KMS-11 (cell line): ENCODE measurements around the gene RBM45.

Source experiments
- H2AFZ ChIP-seq: fragments of 200-600 bp; sonication (generic); 2 replicates; pipeline ENCODE4 v1.6.1; 2016; ENCODE audit warnings: antibody characterized with exemption, mixed run types, low read depth
- H3K27ac ChIP-seq: fragments of 200-600 bp; sonication (generic); 2 replicates; pipeline ENCODE4 v1.6.1; 2016; ENCODE audit warnings: mild to moderate bottlenecking, mixed run types
- H3K27me3 ChIP-seq: fragments of 200-600 bp; sonication (generic); 2 replicates; pipeline ENCODE4 v1.6.1; 2017; ENCODE audit warnings: mild to moderate bottlenecking, low read depth, mixed run types, moderate library complexity; ENCODE audit not compliant: insufficient read depth
- H3K36me3 ChIP-seq: fragments of 200-600 bp; sonication (generic); 2 replicates; pipeline ENCODE4 v1.6.1; 2017; ENCODE audit warnings: mild to moderate bottlenecking, mixed run types; ENCODE audit not compliant: insufficient read depth
- H3K4me1 ChIP-seq: fragments of 200-600 bp; sonication (generic); 2 replicates; pipeline ENCODE4 v1.6.1; 2016; ENCODE audit warnings: mild to moderate bottlenecking, low read depth, mixed run types; ENCODE audit not compliant: poor library complexity, severe bottlenecking
- H3K4me2 ChIP-seq: fragments of 200-600 bp; sonication (generic); 2 replicates; pipeline ENCODE4 v1.7.0; 2016; ENCODE audit warnings: mild to moderate bottlenecking, mixed run types
- H3K4me3 ChIP-seq: fragments of 200-600 bp; sonication (generic); IDR thresholded peaks from 2 replicates; pipeline ENCODE4 v1.6.1; 2017; ENCODE audit warnings: low read depth, low read length, mixed read lengths; ENCODE audit not compliant: insufficient read depth
- H3K79me2 ChIP-seq: fragments of 200-600 bp; sonication (generic); 2 replicates; pipeline ENCODE4 v1.6.1; 2016; ENCODE audit warnings: low read depth, mixed run types; ENCODE audit not compliant: insufficient read depth
- H3K9ac ChIP-seq: fragments of 200-600 bp; sonication (generic); 2 replicates; pipeline ENCODE4 v1.6.1; 2016; ENCODE audit warnings: mild to moderate bottlenecking, mixed run types
- H4K20me1 ChIP-seq: fragments of 200-600 bp; sonication (generic); 2 replicates; pipeline ENCODE4 v1.6.1; 2016; ENCODE audit warnings: mild to moderate bottlenecking, mixed run types; ENCODE audit not compliant: insufficient read depth
- TF ChIP-seq, protein P1 (sequence below): fragments of 200-600 bp; sonication (generic); conservative IDR thresholded peaks from 2 replicates; pipeline ENCODE4 v1.6.1; 2017; ENCODE audit warnings: low read depth, mild to moderate bottlenecking, antibody characterized with exemption, low read length, moderate library complexity, mixed read lengths

The RBM45 gene

DNA sequence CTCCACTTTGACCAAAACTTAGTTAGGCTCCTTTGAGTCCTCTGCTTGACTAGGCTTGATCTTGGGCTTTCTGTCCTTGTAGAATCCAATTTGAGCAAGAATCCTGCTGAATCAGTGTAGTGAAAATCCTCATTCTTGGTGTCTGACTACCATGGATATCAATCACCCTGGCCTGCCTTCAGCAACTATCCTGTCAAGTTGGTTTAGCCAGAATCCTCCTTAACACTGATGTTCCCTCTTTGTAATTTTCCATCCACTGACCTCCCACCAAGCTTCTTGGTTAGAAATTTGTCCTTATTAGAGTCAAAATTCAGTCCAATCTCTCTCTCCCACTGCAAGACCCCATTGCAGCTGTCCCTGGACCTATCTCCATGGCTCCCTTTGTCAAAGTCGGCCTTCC is 494 bp upstream of the RBM45 start:
- peaks cover 30% of the 10 kb centered on the region; the same call in 1 of the 2 replicates for H3K79me2 ChIP-seq
- peak overlapping the region; percentile 68; the same call in 1 of the 2 replicates for H2AFZ ChIP-seq
- H3K9ac ChIP-seq: no peak overlapping the region
- H3K4me3 ChIP-seq: no peak overlapping the region
- no peaks in the 10 kb centered on the region for H3K27me3 ChIP-seq
- H3K27ac ChIP-seq: no peak overlapping the region
- H3K36me3 ChIP-seq: no peaks in the 10 kb centered on the region
- H4K20me1 ChIP-seq: no peaks in the 10 kb centered on the region
- TF ChIP-seq, protein P1, sequence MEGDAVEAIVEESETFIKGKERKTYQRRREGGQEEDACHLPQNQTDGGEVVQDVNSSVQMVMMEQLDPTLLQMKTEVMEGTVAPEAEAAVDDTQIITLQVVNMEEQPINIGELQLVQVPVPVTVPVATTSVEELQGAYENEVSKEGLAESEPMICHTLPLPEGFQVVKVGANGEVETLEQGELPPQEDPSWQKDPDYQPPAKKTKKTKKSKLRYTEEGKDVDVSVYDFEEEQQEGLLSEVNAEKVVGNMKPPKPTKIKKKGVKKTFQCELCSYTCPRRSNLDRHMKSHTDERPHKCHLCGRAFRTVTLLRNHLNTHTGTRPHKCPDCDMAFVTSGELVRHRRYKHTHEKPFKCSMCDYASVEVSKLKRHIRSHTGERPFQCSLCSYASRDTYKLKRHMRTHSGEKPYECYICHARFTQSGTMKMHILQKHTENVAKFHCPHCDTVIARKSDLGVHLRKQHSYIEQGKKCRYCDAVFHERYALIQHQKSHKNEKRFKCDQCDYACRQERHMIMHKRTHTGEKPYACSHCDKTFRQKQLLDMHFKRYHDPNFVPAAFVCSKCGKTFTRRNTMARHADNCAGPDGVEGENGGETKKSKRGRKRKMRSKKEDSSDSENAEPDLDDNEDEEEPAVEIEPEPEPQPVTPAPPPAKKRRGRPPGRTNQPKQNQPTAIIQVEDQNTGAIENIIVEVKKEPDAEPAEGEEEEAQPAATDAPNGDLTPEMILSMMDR: no peak
- peaks cover 26% of the 10 kb centered on the region for H3K4me1 ChIP-seq
- H3K4me2 ChIP-seq: no peak overlapping the region; the same call in 1 of the 2 replicates

GRCh38 chr2:178114462-178114861 is 2.2 kb downstream of the RBM45 start:
- H3K36me3 ChIP-seq: no peaks in the 10 kb centered on the region
- peak overlapping the region; percentile 47 for H3K27ac ChIP-seq
- H3K4me1 ChIP-seq: peaks cover 26% of the 10 kb centered on the region
- no peak overlapping the region for H2AFZ ChIP-seq
- no peaks in the 10 kb centered on the region for H3K27me3 ChIP-seq
- peaks cover 30% of the 10 kb centered on the region; the same call in 1 of the 2 replicates for H3K79me2 ChIP-seq
- TF ChIP-seq, protein P1: no peak
- no peaks in the 10 kb centered on the region for H4K20me1 ChIP-seq
- peak overlapping the region; percentile 29; the same call in 1 of the 2 replicates for H3K9ac ChIP-seq
- H3K4me2 ChIP-seq: peak overlapping the region; percentile 94
- H3K4me3 ChIP-seq: peak overlapping the region; percentile 41

DNA sequence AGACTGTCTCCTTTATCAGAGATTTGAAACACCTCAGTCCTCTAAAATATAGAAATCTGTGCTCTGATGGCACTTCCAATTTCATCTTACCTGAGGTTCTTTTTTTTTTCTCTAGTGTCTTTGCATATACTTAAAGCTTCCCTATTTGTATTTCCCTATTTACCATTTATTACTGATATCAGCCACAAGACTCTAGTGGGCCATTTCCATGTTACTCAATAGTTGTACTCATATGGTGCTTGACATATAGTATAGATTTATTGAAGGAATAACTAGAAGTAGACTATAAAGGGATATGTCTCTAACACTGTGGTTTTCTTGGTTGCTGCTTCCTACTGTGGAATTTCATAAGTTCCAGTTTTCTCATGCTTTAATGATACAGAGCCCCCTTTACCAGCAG is 3.0 kb downstream of the RBM45 start:
- no peak overlapping the region for H3K9ac ChIP-seq
- peak overlapping the region; percentile 41 for H3K4me3 ChIP-seq
- peaks cover 26% of the 10 kb centered on the region for H3K4me1 ChIP-seq
- TF ChIP-seq, protein P1: no peak
- H3K27ac ChIP-seq: no peak overlapping the region
- H3K79me2 ChIP-seq: peaks cover 30% of the 10 kb centered on the region; the same call in 1 of the 2 replicates
- peak overlapping the region; percentile 94; the same call in 1 of the 2 replicates for H3K4me2 ChIP-seq
- no peaks in the 10 kb centered on the region for H3K36me3 ChIP-seq
- H2AFZ ChIP-seq: no peak overlapping the region
- H3K27me3 ChIP-seq: no peaks in the 10 kb centered on the region
- no peaks in the 10 kb centered on the region for H4K20me1 ChIP-seq

DNA sequence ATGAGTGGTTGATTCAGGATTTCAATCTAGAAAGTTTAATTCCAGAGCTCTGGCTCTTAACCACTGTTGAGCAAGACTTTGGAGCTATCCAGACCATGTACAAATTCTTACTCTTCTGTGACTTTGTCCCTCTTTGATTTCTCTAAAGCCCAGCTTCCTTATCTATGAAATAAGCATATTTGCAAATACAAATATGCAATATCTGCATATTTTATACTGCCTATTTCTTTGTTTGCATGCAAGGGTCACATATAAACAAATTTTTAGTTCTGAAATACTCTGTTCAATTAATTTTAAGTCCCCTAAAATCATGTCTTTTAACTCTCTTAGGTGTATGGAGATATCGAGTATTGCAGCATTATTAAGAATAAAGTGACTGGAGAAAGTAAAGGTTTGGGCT is 5.5 kb downstream of the RBM45 start:
- Histone ChIP-seq H3K27me3 (no peaks in the 10 kb centered on the region), H3K27ac (no peak overlapping the region), H3K79me2 (peaks cover 28% of the 10 kb centered on the region; the same call in 1 of the 2 replicates), H2AFZ (no peak overlapping the region), H3K4me3 (no peak overlapping the region), H3K9ac (no peak overlapping the region), H3K4me1 (peaks cover 26% of the 10 kb centered on the region), H3K36me3 (no peaks in the 10 kb centered on the region), H4K20me1 (no peaks in the 10 kb centered on the region), H3K4me2 (no peak overlapping the region)
- TF ChIP-seq, protein P1: no peak
